CD8-positive, alpha-beta memory T cell (primary cell): ENCODE results near the gene STK36. TPM values are rescaled to one million over a fixed set of nuclear protein-coding genes. Genes with fewer than 3 reads are reported as not detected.

ENCODE experiments used
- CTCF ChIA-PET: fragments of 350-600 bp; sonication (Branson Sonifier 250); formaldehyde crosslinking; loops from one replicate; lab custom pipeline; 2021; ENCODE audit warnings: antibody characterized with exemption; lab: Charles Lee
- POLR2A ChIA-PET: fragments of 350-600 bp; sonication (Branson Sonifier 250); formaldehyde crosslinking; loops from one replicate; lab custom pipeline; 2021; ENCODE audit warnings: antibody characterized with exemption; lab: Charles Lee
- DNase-seq, 5 donors: peaks; one replicate each; pipeline versions ENCODE4 v3.0.0 to v3.0.0-alpha.2; 2020 to 2022; ENCODE audit warnings: mixed read lengths in 1 of 5
- H3K27ac ChIP-seq: one replicate; pipeline ENCODE4 v1.7.0; 2013; ENCODE audit warnings: low read depth, mild to moderate bottlenecking, low read length, moderate library complexity
- H3K27me3 ChIP-seq: 2 replicates; pipeline ENCODE4 v1.7.0; 2013; ENCODE audit warnings: low read length, mild to moderate bottlenecking; ENCODE audit not compliant: insufficient read depth, poor library complexity, severe bottlenecking
- H3K36me3 ChIP-seq: 2 replicates; pipeline ENCODE4 v1.7.0; 2013; ENCODE audit warnings: mild to moderate bottlenecking, low read length, moderate library complexity; ENCODE audit not compliant: insufficient read depth
- H3K4me1 ChIP-seq: 2 replicates; pipeline ENCODE4 v1.7.0; 2013; ENCODE audit warnings: mild to moderate bottlenecking, low read length, moderate library complexity; ENCODE audit not compliant: insufficient read depth
- H3K4me3 ChIP-seq: 2 replicates; pipeline ENCODE4 v1.7.0; 2013; ENCODE audit warnings: mild to moderate bottlenecking, low read length
- H3K9me3 ChIP-seq: 2 replicates; pipeline ENCODE4 v1.7.0; 2013; ENCODE audit warnings: mild to moderate bottlenecking, low read length
- H3K27ac Mint-ChIP-seq, 8 donors: one replicate each; pipeline ENCODE4 v1.8.0; 2020 to 2021; ENCODE audit warnings: mixed read lengths in 8 of 8, mild to moderate bottlenecking in 6 of 8, inconsistent platforms in 3 of 8, moderate library complexity in 3 of 8
- H3K27me3 Mint-ChIP-seq, 2 donors: one replicate each; pipeline ENCODE4 v1.8.0; 2020 to 2021; ENCODE audit warnings: mixed read lengths in 2 of 2, mild to moderate bottlenecking in 1 of 2, moderate library complexity in 1 of 2
- H3K36me3 Mint-ChIP-seq, 3 donors: one replicate each; pipeline ENCODE4 v1.8.0; 2020 to 2021; ENCODE audit warnings: mixed read lengths in 3 of 3, inconsistent platforms in 1 of 3, mild to moderate bottlenecking in 1 of 3
- H3K4me1 Mint-ChIP-seq, 3 donors: one replicate each; pipeline ENCODE4 v1.8.0; 2020 to 2021; ENCODE audit warnings: mixed read lengths in 3 of 3, inconsistent platforms in 1 of 3, mild to moderate bottlenecking in 1 of 3
- H3K4me3 Mint-ChIP-seq, 7 donors: one replicate each; pipeline ENCODE4 v1.8.0; 2020 to 2021; ENCODE audit warnings: mixed read lengths in 7 of 7, mild to moderate bottlenecking in 6 of 7, moderate library complexity in 4 of 7, inconsistent platforms in 2 of 7
- H3K9me3 Mint-ChIP-seq, 5 donors: one replicate each; pipeline ENCODE4 v1.8.0; 2020 to 2022; ENCODE audit warnings: mixed read lengths in 5 of 5, mild to moderate bottlenecking in 3 of 5, moderate library complexity in 2 of 5, inconsistent platforms in 1 of 5
- polyA plus RNA-seq: library from polyadenylated mRNA; unstranded; fragments of 300-500 nt; fragmentation: Illumina TruSeq; gene quantifications from one replicate; pipeline ENCODE4 v1.2.3, GENCODE V29; 2021
- total RNA-seq, 2 experiments: library from RNA; stranded (reverse); gene quantifications; one replicate each; pipeline ENCODE4 v1.2.3, GENCODE V29; 2021

STK36 gene
- total and polyA plus RNA-seq, 3 experiments from 2014 or later: 3.9 to 21.4 (median 19.9) TPM

DNA sequence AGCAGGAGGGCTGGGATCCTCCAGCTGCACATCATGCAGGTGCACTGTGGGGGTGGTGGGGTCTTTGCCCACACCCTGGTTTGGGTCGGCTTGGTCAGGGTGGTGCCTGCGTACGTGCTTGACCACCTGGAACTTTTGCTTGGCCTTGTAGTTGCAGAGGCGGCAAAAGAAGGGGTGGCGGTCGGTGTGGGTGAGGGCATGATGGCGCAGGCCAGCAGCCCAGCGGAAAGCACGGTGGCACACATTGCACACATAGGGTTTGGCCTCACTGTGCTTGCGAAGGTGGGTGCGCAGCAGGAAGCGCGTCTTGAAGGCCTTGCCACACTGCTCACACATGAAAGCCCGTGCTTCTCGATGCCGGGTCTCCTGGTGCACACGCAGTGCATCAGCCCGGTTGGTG, 33.5 kb upstream of the STK36 start:
- no peak for DNase-seq
- Histone ChIP-seq H3K4me3 (no peak overlapping the region), H3K36me3 (peaks cover 54% of the 10 kb centered on the region), H3K9me3 (no peaks in the 10 kb centered on the region), H3K27ac (no peak overlapping the region), H3K4me1 (no peaks in the 10 kb centered on the region), H3K27me3 (no peaks in the 10 kb centered on the region)
- H3K27me3 Mint-ChIP-seq: no peaks in the 10 kb centered on the region
- H3K27ac Mint-ChIP-seq: peak overlapping the region in 1 of 8 donors; percentile 26
- H3K4me3 Mint-ChIP-seq: no peak overlapping the region
- peaks cover 7 to 88% (median 9%) of the 10 kb centered on the region in 3 donors for H3K36me3 Mint-ChIP-seq
- no peaks in the 10 kb centered on the region for H3K9me3 Mint-ChIP-seq
- POLR2A ChIA-PET: no interaction called here
- CTCF ChIA-PET: no interaction called here
- H3K4me1 Mint-ChIP-seq: no peaks in the 10 kb centered on the region

DNA sequence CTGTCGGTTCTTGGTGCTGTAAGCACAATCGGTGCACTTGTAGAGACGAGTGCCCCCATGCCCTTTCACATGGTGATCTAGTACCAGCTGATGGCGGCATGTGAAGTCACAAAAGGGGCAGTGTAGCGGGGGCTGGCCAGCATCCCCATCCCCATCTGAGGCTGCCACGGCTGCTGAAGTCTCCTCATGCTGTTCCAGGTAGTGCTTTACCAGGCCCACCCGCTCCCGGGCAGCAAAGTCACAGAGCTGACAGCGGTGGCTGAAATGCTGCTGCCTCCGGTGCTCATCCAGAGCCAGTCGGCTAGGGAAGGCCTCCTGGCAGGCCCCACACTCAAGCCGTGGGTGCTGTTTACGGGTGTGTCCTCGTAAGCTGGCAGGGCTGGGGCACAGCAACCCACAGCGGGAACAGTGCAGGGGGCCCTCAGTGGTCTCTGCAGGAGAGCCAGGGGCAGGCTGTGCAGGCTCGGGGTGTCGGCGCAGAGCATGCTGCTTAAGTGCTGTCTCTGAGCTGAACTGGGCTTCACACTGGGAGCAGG, 29.7 kb upstream of the STK36 start:
- CTCF ChIA-PET: no interaction called here
- Histone ChIP-seq H3K27me3 (no peaks in the 10 kb centered on the region), H3K36me3 (peaks cover 57% of the 10 kb centered on the region), H3K9me3 (no peaks in the 10 kb centered on the region), H3K27ac (no peak overlapping the region), H3K4me1 (no peaks in the 10 kb centered on the region), H3K4me3 (no peak overlapping the region)
- H3K9me3 Mint-ChIP-seq: no peaks in the 10 kb centered on the region
- POLR2A ChIA-PET: no interaction called here
- no peak overlapping the region for H3K4me3 Mint-ChIP-seq
- no peaks in the 10 kb centered on the region for H3K27me3 Mint-ChIP-seq
- no peak for DNase-seq
- peaks cover 0 to 4% (median 0%) of the 10 kb centered on the region in 3 donors for H3K4me1 Mint-ChIP-seq
- H3K36me3 Mint-ChIP-seq: peaks cover 12 to 84% (median 20%) of the 10 kb centered on the region in 3 donors
- peak overlapping the region in 1 of 8 donors; percentile 72 for H3K27ac Mint-ChIP-seq

DNA sequence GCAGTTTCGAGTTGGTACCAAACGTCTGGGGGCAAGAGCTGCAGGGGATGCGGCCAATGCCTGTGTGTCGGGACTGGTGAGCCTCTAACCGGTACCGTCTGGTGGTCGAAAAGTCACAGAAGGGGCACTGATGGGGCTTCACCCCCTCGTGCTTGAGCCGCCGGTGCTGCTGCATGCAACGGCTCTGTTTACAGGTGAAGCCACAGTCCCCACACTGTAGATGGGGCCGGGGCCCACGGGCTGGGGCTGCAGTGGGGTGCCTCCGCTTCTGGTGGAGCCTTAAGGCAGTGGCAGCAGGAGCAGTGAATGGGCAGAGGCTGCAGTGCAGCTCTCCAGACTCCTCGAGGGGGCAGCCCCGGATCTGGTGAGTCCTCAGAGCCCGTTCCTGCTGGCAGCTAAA, 29.1 kb upstream of the STK36 start:
- no peak for DNase-seq

GRCh38 chr2:218643751-218644310, 28.1 kb upstream of the STK36 start:
- H3K9me3 Mint-ChIP-seq: no peaks in the 10 kb centered on the region
- H3K4me1 ChIP-seq: no peaks in the 10 kb centered on the region
- H3K4me3 ChIP-seq: no peak overlapping the region
- ChIA-PET POLR2A (no interaction called here), CTCF (no interaction called here)
- no peak overlapping the region for H3K27ac ChIP-seq
- no peak overlapping the region for H3K4me3 Mint-ChIP-seq
- H3K27ac Mint-ChIP-seq: peak overlapping the region in 3 of 8 donors; percentile 6 to 82 (median 11)
- peaks cover 55% of the 10 kb centered on the region for H3K36me3 ChIP-seq
- no peaks in the 10 kb centered on the region for H3K9me3 ChIP-seq
- H3K27me3 Mint-ChIP-seq: peaks cover 0 to 2% of the 10 kb centered on the region in 2 donors
- no peaks in the 10 kb centered on the region for H3K27me3 ChIP-seq
- H3K36me3 Mint-ChIP-seq: peaks cover 5 to 83% (median 24%) of the 10 kb centered on the region in 3 donors
- no peak for DNase-seq
- peaks cover 4 to 16% (median 13%) of the 10 kb centered on the region in 3 donors for H3K4me1 Mint-ChIP-seq

More for the DNA sequence above, 29.1 kb upstream of the STK36 start:
- H3K4me3 ChIP-seq: no peak overlapping the region
- Mint-ChIP-seq H3K4me3 (no peak overlapping the region), H3K4me1 (peaks cover 0 to 7% (median 3%) of the 10 kb centered on the region in 3 donors), H3K9me3 (no peaks in the 10 kb centered on the region), H3K27ac (no peak overlapping the region), H3K36me3 (peaks cover 7 to 83% (median 21%) of the 10 kb centered on the region in 3 donors), H3K27me3 (no peaks in the 10 kb centered on the region)
- no peak overlapping the region for H3K27ac ChIP-seq
- H3K36me3 ChIP-seq: peaks cover 57% of the 10 kb centered on the region
- CTCF ChIA-PET: no interaction called here
- POLR2A ChIA-PET: no interaction called here
- H3K4me1 ChIP-seq: no peaks in the 10 kb centered on the region
- H3K9me3 ChIP-seq: no peaks in the 10 kb centered on the region
- H3K27me3 ChIP-seq: no peaks in the 10 kb centered on the region

DNA sequence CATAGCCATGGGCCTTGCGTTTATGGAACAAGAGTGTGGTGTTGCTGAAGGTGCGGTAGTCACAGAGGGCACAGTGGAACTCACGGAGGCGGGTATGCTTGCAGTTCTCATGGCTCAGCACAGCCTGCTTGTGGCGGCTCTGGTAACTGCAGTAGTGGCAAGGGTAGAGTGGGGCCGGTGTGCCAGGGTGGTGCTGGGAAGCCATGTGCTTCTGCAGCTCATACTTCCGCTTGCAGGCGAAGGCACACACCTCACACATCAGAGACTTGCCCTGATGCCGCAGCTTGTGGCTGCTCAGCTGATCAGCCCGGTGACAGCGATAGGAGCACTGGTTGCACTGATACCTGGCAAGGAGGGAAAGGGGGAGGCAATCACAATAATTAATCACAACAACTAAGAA, 27.2 kb upstream of the STK36 start:
- H3K36me3 Mint-ChIP-seq: peaks cover 5 to 84% (median 22%) of the 10 kb centered on the region in 3 donors
- CTCF ChIA-PET: no interaction called here
- no peak for DNase-seq

DNA sequence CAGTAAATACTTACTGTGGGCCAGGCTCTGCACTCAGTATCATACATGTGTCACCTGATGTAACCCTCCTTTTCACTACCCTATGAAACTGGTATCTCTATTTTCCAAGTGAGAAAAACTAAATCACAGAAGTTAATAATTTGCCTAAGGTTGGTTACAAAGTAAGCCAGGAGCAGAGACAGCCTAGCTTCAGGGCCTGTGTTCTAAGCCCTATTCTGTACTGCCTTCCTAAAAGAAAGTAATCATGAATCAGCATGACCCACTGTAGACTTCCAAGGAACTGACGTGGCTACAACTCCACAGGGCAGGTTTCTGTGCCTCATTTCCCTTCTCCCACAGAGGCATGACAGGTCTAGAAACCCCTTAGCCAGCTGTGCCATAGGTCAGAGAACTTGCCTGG, 26.8 kb upstream of the STK36 start:
- Histone ChIP-seq H3K27me3 (no peaks in the 10 kb centered on the region), H3K4me1 (no peaks in the 10 kb centered on the region), H3K4me3 (no peak overlapping the region), H3K9me3 (no peaks in the 10 kb centered on the region), H3K27ac (no peak overlapping the region), H3K36me3 (peaks cover 60% of the 10 kb centered on the region)
- ChIA-PET CTCF (interaction anchor here (1.8 to 5.8 kb wide), 2 partner anchors 13 to 67 kb away, joined by 6 to 40 read pairs; partner anchors contain the start of genes BCS1L and ZNF142), POLR2A (no interaction called here)
- peaks cover 0 to 2% of the 10 kb centered on the region in 2 donors for H3K27me3 Mint-ChIP-seq
- H3K36me3 Mint-ChIP-seq: peaks cover 5 to 86% (median 25%) of the 10 kb centered on the region in 3 donors
- no peak overlapping the region for H3K27ac Mint-ChIP-seq
- H3K4me1 Mint-ChIP-seq: peaks cover 4 to 16% (median 13%) of the 10 kb centered on the region in 3 donors
- H3K9me3 Mint-ChIP-seq: no peaks in the 10 kb centered on the region
- no peak overlapping the region for H3K4me3 Mint-ChIP-seq
- no peak for DNase-seq

More for the DNA sequence above, 27.2 kb upstream of the STK36 start:
- Mint-ChIP-seq H3K4me1 (peaks cover 4 to 16% (median 13%) of the 10 kb centered on the region in 3 donors), H3K4me3 (no peak overlapping the region), H3K27me3 (peaks cover 0 to 2% of the 10 kb centered on the region in 2 donors), H3K9me3 (no peaks in the 10 kb centered on the region), H3K27ac (peak overlapping the region in 1 of 8 donors; percentile 78)
- Histone ChIP-seq H3K4me3 (no peak overlapping the region), H3K27ac (no peak overlapping the region), H3K27me3 (no peaks in the 10 kb centered on the region), H3K36me3 (peaks cover 58% of the 10 kb centered on the region), H3K9me3 (no peaks in the 10 kb centered on the region), H3K4me1 (no peaks in the 10 kb centered on the region)
- POLR2A ChIA-PET: no interaction called here

- Histone ChIP-seq H3K4me3 (no peak overlapping the region), H3K9me3 (no peaks in the 10 kb centered on the region), H3K27me3 (no peaks in the 10 kb centered on the region), H3K27ac (no peak overlapping the region), H3K4me1 (no peaks in the 10 kb centered on the region), H3K36me3 (peaks cover 71% of the 10 kb centered on the region)
- Mint-ChIP-seq H3K4me3 (no peak overlapping the region), H3K27me3 (peaks cover 0 to 2% of the 10 kb centered on the region in 2 donors), H3K27ac (peak overlapping the region in 4 of 8 donors; percentile 6 to 76 (median 32)), H3K36me3 (peaks cover 5 to 93% (median 20%) of the 10 kb centered on the region in 3 donors), H3K4me1 (peaks cover 9 to 18% (median 13%) of the 10 kb centered on the region in 3 donors), H3K9me3 (no peaks in the 10 kb centered on the region)
- POLR2A ChIA-PET: interaction anchor here (0.8 kb wide), 1 partner anchor 248 kb away, joined by 3 read pairs; no protein-coding TSS in a partner anchor
- CTCF ChIA-PET: interaction anchor here (0.5 to 5.8 kb wide), 7 partner anchors 10 to 346 kb away, joined by 3 to 40 read pairs (median 3); partner anchors contain the start of genes BCS1L and ZNF142
- DNase-seq: peak in 4 of 5 donors; percentile 16 to 61 (median 32)
These were observed 23.6 kb upstream of the STK36 start for GRCh38 chr2:218648088-218648786.
